Neutrophil (primary cell): Measurements from ENCODE around the gene KMT5C.
A peak's percentile ranks its signal among the peaks of the same experiment; 100 is the strongest.

Experiments used
- H3K27ac ChIP-seq: fragments of 200-600 bp; sonication (generic); 2 replicates; pipeline ENCODE4 v1.5.1; 2016; ENCODE audit warnings: mild to moderate bottlenecking, moderate library complexity
- H3K27me3 ChIP-seq: fragments of 200-600 bp; sonication (generic); 2 replicates; pipeline ENCODE4 v1.6.0; 2016; ENCODE audit warnings: mild to moderate bottlenecking
- H3K36me3 ChIP-seq: fragments of 200-600 bp; sonication (generic); 2 replicates; pipeline ENCODE4 v1.5.1; 2017
- H3K4me1 ChIP-seq, 2 experiments: fragments of 200-600 bp in 1 of 2; sonication (generic) in 1 of 2; 1 replicate in 1 of 2; 2 replicates in 1 of 2; pipeline versions ENCODE4 v1.5.1 to v1.6.1; 2013 to 2016; ENCODE audit warnings: low read depth in 1 of 2, low read length in 1 of 2, mild to moderate bottlenecking in 1 of 2, moderate library complexity in 1 of 2; ENCODE audit not compliant: control insufficient read depth in 1 of 2, insufficient read depth in 1 of 2
- H3K4me3 ChIP-seq, 2 experiments: fragments of 200-600 bp in 1 of 2; sonication (generic) in 1 of 2; 1 replicate in 1 of 2; 2 replicates in 1 of 2; pipeline ENCODE4 v1.5.1; 2013 to 2016; ENCODE audit warnings: low read depth in 1 of 2, low read length in 1 of 2, mild to moderate bottlenecking in 1 of 2, moderate library complexity in 1 of 2
- H3K9me3 ChIP-seq: fragments of 200-600 bp; sonication (generic); 2 replicates; pipeline ENCODE4 v1.5.1; 2016
- CTCF ChIP-seq: fragments of 200-600 bp; sonication (generic); IDR thresholded peaks from 2 replicates; pipeline ENCODE4 v1.5.1; 2016; ENCODE audit warnings: antibody characterized with exemption

Gene KMT5C

GRCh38 chr19:55340784-55341147 is 1.1 kb downstream of the KMT5C start:
- H3K4me3 ChIP-seq = peak overlapping the region in 1 of 2 experiments; percentile 87

GRCh38 chr19:55341171-55341588 is 1.5 kb downstream of the KMT5C start:
- Histone ChIP-seq H3K4me3 (peak overlapping the region in 1 of 2 experiments; percentile 87), H3K9me3 (no peaks in the 10 kb centered on the region), H3K27me3 (peaks cover 17% of the 10 kb centered on the region), H3K27ac (no peak overlapping the region), H3K4me1 (peaks cover 22 to 26% of the 10 kb centered on the region in 2 experiments), H3K36me3 (peaks cover 4% of the 10 kb centered on the region)
- TF ChIP-seq CTCF = no peak

More at GRCh38 chr19:55340784-55341147, 1.1 kb downstream of the KMT5C start:
- TF ChIP-seq CTCF = no peak
- Histone ChIP-seq H3K4me1 (peaks cover 22 to 26% of the 10 kb centered on the region in 2 experiments), H3K9me3 (no peaks in the 10 kb centered on the region), H3K27ac (no peak overlapping the region), H3K27me3 (peaks cover 17% of the 10 kb centered on the region), H3K36me3 (peaks cover 4% of the 10 kb centered on the region)

GRCh38 chr19:55341595-55342531 is 2.2 kb downstream of the KMT5C start:
- peaks cover 17% of the 10 kb centered on the region for H3K27me3 ChIP-seq
- peaks cover 22 to 26% of the 10 kb centered on the region in 2 experiments for H3K4me1 ChIP-seq
- no peak overlapping the region for H3K27ac ChIP-seq
- H3K9me3 ChIP-seq = no peaks in the 10 kb centered on the region
- no peak overlapping the region for H3K4me3 ChIP-seq
- no peak for TF ChIP-seq CTCF
- peaks cover 10% of the 10 kb centered on the region for H3K36me3 ChIP-seq

GRCh38 chr19:55344444-55344843 is 4.8 kb downstream of the KMT5C start:
- TF ChIP-seq CTCF = no peak
- Histone ChIP-seq H3K4me1 (peaks cover 11 to 16% of the 10 kb centered on the region in 2 experiments), H3K36me3 (peaks cover 16% of the 10 kb centered on the region), H3K4me3 (no peak overlapping the region), H3K27me3 (peaks cover 17% of the 10 kb centered on the region), H3K9me3 (no peaks in the 10 kb centered on the region), H3K27ac (no peak overlapping the region)

- no peaks in the 10 kb centered on the region for H3K9me3 ChIP-seq
- no peak for TF ChIP-seq CTCF
- H3K27ac ChIP-seq = no peak overlapping the region
- H3K36me3 ChIP-seq = peaks cover 16% of the 10 kb centered on the region
- H3K4me1 ChIP-seq = peaks cover 7 to 11% of the 10 kb centered on the region in 2 experiments
- H3K27me3 ChIP-seq = peaks cover 15% of the 10 kb centered on the region
- H3K4me3 ChIP-seq = no peak overlapping the region
These were observed 5.6 kb downstream of the KMT5C start for GRCh38 chr19:55345101-55345817.
